ENCODE results near the gene RPL28.
A peak's percentile ranks its signal among the peaks of the same experiment; 100 is the strongest.

The RPL28 gene

GRCh38 chr19:55379174-55379573 is 6.6 kb upstream of the RPL28 start:
- TF ChIP-seq CTCF (conservative IDR thresholded peaks at IDR 0.05), result no peak
- no peak overlapping the region for H3K27ac ChIP-seq

GRCh38 chr19:55382013-55382412 is 3.7 kb upstream of the RPL28 start:
- TF ChIP-seq CTCF (conservative IDR thresholded peaks at IDR 0.05), result no peak

GRCh38 chr19:55382522-55383054 is 3.1 kb upstream of the RPL28 start:
- H3K27ac ChIP-seq, result peak overlapping the region; percentile 96
- TF ChIP-seq CTCF (conservative IDR thresholded peaks at IDR 0.05), result no peak

More at GRCh38 chr19:55382013-55382412, 3.7 kb upstream of the RPL28 start:
- H3K27ac ChIP-seq, result no peak overlapping the region

GRCh38 chr19:55383279-55384130 is 2.2 kb upstream of the RPL28 start:
- peak; percentile 49 for TF ChIP-seq CTCF (conservative IDR thresholded peaks at IDR 0.05)
- H3K27ac ChIP-seq, result peak overlapping the region; percentile 96

- H3K27ac ChIP-seq, result peak within 1 kb of the TSS; percentile 96
- TF ChIP-seq CTCF (conservative IDR thresholded peaks at IDR 0.05), result no peak; the same call in 1 of the 2 replicates
Measured at GRCh38 chr19:55384131-55384919, 1.4 kb upstream of the RPL28 start, which contains the start of gene TMEM238. Gene TMEM238 (minus strand): TSS chr19:55384292. CDS start chr19:55384259, 33 bp downstream.

- H3K27ac ChIP-seq, result peak overlapping the region; percentile 96
- no peak for TF ChIP-seq CTCF (conservative IDR thresholded peaks at IDR 0.05)
Measured at GRCh38 chr19:55384920-55385723, 610 bp upstream of the RPL28 start.

Data from VCaP (cell line).